Stimulated activated naive CD8-positive, alpha-beta T cell treated with anti-CD3 and anti-CD28 coated beads, Interleukin-15, Interleukin-2, amounts not matched to agents 100 U/mL and 50 U/mL, for 24 hours (primary cell): ENCODE measurements around the gene PAIP2.
A peak's percentile ranks its signal among the peaks of the same experiment; 100 is the strongest.
"Not testable (repeated sequence)": the region's sequence is repeated elsewhere in the genome, so short reads cannot be mapped to it uniquely, and the experiment has no call there.

ENCODE experiments used
- ATAC-seq: fragments of 150-1000 bp; cut with Tn5 transposase; one replicate; pipeline ENCODE4 v1.10.0; 2021
- DNase-seq: peaks from one replicate; pipeline ENCODE4 v3.0.0; 2021

The PAIP2 gene

GRCh38 chr5:139315056-139315615, 26.5 kb upstream of the PAIP2 start:
- DNase-seq: no peak
- ATAC-seq: no peak

DNA sequence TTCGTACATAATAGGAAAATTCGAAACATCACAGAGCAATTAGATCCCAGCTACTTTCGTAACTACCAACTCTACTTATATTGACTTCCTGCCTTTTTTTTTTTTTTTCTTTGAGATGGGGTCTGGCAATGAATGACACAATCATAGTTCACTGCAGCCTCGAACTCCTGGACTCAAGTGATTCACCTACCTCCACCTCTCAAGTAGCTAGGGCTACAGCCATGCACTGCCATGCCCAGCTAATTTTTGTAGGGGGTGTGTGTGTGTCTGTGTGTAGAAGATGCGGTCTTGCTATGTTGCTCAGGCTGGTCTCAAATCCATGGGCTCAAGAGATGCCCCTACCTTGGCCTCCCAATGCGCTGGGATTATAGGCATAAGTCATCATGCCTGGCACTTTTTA, 5.8 kb upstream of the PAIP2 start:
- ATAC-seq (peak; percentile 48), DNase-seq (no peak)

GRCh38 chr5:139340051-139340450, 1.6 kb upstream of the PAIP2 start:
- DNase-seq (no peak), ATAC-seq (no peak)

- DNase-seq (no peak), ATAC-seq (no peak)
Observed at GRCh38 chr5:139341187-139341688, 416 bp upstream of the PAIP2 start.

DNA sequence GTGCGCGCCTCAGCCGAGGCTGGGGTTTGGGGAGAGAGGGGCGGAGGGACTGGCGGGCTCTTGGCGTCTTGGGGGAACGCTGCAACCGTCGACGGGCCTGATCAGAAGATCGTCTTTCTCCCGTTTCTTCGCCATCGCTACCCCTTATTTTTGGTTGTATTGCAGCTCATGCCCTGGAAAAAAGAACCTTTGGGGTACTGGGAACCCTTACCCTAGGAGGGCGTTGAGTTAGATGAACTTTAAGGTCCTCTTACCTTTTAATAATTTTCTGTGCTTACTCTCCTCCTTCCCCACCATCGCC, 719 bp downstream of the PAIP2 start:
- ATAC-seq (peak; percentile 70), DNase-seq (no peak)

- ATAC-seq: no peak
- no peak for DNase-seq
Observed at GRCh38 chr5:139343476-139343875, 1.8 kb downstream of the PAIP2 start.

DNA sequence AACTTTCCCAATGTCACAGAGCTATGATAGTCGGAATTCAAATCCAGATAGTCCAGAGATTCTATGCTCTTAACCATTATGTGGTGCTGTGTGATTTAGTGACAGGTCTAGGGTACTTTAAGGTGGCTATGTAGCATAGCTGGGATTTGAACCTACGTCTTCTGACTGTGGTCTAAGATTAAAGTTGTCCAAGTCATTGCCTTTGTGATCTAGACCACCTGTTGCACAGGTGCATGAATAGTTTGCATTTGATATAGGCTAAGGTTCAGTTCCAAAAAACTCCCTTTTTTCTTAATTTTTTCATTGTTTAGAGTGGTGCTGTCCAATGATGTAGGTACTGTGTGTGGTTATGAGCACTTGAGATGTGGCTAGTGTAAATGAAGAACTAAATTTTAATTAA, 2.5 kb downstream of the PAIP2 start:
- ATAC-seq (no peak), DNase-seq (no peak)

DNA sequence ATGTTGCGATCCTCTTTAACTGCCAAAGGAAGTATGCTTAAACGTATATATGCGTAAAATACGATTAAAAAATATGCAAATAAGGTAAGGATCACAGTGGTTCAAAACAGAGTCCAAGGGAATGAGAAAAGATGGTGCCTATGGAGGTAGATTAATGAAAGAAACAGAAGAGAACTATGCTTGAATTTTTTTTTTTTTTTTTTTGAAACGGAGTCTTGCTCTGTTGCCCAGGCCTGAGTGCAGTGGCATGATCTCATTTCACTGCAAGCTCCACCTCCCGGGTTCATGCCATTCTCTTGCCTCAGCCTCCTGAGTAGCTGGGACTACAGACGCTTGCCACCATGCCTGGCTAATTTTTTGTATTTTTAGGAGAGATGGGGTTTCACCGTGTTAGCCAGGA, 3.8 kb downstream of the PAIP2 start:
- not testable (repeated sequence) for DNase-seq, ATAC-seq

DNA sequence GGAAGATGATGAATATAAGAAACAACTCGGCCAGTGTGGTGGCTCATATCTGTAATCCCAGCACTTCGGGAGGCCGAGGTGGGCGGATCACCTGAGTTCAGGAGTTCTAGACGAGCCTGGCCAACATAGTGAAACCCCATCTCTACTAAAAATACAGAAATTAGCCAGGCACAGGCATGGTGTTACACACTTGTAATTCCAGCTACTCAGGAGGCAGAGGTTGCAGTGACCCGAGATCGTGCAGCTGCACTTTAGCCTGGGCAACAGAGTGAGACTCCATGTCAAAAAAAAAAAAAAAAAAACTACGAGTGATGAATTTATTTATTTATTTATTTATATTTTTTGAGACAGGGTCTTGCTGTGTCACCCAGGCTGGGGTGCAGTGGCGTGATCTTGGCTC, 6.2 kb downstream of the PAIP2 start:
- ATAC-seq, DNase-seq: not testable (repeated sequence)

DNA sequence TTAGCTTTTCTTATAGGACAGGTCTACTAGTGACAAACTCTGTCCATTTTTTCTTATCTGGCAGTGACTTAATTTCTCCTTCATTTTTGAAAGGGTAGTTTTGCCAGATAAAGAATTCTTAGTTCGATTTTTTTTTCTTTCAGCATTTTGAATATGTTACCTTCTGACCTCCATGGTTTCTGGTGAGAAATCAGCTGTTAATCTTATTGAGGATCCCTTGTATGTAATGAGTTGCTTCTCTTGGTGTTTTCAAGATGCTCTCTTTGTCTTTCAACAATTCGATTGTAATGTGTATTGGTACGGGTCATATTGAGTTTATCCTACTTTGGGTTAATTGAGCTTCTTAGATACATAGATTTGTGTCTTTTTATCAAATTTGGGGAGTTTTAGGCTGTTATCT, 12.5 kb downstream of the PAIP2 start:
- DNase-seq (no peak), ATAC-seq (no peak)

- not testable (repeated sequence) for ATAC-seq, DNase-seq
Observed at GRCh38 chr5:139355900-139356299, 14.2 kb downstream of the PAIP2 start.

DNA sequence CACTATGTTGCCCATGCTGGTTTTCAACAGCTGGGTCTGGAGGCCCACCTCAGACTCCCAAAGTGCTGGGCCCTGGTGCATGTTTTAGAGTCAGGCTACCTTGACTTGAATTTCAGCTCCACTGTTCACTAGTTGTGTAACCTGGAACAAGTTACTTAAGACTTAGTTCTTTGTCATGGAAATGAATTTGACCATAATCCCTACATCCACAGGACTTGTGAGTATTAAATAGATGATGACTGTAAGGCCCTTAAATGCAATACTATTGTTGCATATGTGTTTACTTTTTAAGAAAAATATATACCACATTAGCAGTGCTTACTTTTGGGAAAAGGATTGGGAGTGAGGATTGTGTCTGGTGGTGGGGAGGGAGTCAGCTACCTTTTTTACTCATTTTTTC, 16.4 kb downstream of the PAIP2 start:
- ATAC-seq (no peak), DNase-seq (no peak)

DNA sequence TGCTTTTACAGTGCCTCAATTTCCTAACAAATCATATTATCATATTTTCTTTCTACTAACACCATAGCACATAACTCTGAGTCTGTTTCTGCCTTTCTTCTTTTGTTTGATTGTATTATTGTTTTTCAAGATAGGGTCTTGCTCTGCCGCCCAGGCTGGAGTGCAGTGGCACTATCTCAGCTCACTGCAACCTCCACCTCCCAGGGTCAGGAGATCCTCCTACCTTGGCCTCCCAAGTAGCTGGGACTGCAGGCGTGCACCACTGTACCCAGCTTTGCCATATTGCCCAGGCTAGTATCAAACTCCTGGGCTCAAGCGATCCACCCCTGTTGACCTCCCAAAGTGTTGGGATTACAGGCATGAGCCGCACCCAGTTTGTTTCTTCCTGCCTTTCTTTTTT, 18.7 kb downstream of the PAIP2 start:
- DNase-seq (no peak), ATAC-seq (no peak)

GRCh38 chr5:139361835-139362429, 20.3 kb downstream of the PAIP2 start:
- ATAC-seq (no peak), DNase-seq (no peak)

DNA sequence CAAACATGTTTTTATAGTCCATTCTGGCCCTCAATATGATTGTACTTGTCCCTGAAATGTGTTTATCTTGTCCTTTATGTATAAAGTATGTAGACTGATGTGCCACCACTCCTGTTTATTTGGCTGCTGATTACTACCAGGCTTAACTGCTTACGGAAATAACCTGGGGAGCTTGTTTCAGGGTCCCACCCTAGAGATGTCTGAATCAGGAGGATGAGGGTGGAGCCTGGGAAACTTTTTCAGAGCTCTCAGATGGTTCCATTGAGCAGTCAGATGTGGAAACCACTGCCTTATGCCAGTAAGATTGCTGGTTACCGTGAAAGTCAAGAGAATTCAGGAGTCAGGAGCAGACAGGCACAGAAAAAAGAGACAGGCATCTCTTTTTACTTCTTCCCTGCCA, 22.3 kb downstream of the PAIP2 start:
- ATAC-seq (peak; percentile 43), DNase-seq (no peak)

DNA sequence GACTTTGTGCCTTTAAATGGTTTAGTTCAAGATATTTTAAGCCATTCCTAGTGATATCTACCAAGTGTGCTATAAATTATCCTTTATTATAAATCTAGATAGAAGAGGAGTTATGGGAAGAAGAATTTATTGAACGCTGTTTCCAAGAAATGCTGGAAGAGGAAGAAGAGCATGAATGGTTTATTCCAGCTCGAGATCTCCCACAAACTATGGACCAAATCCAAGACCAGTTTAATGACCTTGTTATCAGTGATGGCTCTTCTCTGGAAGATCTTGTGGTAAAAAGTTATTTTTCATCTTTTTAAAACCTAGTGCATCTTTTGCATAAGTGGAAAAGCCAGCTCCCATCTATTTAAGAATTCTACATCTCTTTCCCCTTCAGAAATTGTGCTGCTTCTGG, 22.8 kb downstream of the PAIP2 start:
- ATAC-seq (no peak), DNase-seq (no peak)

DNA sequence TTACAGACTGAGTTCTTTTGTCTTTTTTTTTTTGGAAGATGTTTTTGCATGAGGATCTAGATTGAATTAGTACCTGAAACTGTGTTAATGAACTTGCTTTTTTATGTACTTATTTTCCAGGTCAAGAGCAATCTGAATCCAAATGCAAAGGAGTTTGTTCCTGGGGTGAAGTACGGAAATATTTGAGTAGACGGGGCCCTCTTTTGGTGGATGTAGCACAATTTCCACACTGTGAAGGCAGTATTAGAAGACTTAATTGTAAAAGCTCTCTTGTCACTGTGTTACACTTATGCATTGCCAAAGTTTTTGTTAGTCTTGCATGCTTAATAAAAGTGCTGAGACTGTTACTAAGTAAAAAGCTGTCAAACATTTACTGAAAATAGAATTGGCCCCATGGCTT, 27.0 kb downstream of the PAIP2 start:
- ATAC-seq (no peak), DNase-seq (no peak)

DNA sequence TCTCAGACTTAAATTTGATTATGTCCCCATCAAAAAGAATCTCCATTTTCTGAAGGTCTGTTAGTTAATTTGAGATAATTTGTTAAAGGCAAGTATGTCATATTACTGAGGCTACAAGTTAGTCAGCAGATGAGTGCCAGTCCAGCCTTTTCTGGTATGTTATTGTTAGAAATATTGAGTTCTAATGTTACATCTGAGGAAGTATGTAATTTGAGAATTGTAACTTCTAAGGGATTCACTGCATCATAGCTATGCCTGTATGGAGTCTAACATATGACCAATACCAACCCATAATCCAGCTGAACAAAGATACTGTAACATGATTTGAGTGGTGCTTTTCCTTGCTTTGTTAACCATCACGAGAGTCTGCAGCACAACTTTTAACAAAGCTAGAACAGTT, 27.5 kb downstream of the PAIP2 start:
- ATAC-seq: no peak
- DNase-seq: no peak

DNA sequence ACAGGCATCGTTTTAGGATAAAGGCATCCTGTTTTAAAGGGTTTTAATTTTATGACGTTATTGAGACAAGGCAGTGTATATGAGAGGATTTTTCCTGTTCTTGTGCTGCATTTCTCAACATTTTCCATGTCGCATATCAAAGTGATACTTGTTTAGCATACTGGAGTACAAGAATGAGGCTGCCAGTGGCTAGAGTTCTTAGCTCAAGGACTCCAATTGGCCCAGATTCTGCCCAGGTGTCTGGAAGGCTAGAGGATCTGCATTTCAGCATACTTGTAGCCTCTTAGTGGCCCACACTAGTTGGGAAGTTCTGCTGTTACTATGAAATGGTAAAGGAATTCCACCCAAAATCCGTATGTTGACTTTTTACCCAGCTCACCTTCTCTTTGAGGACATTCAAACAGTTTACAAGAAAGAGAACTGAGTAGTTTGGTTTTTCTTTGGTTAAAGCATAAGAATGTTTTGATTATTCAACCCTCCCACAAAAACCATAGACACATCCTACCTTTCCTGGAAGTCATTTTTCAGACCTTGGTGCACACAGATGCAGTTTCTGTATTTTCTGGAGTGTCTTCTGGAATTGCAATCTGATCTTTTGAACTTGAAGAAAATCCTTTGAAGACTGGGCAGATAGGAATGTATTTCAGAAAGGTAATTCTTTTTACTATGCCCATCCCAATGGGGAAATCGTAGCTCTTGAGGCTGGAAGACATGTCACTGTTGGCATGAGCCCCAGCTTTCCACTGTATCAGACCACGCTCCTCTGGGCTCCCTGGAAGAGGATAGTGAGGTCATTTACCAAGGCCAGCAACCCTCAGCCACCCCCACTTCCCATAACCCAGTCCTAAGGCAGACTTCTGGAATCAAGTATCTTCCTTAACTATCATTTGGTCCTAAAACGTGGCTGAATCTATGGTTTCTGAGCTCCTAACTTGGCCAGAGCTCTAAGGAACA, 30.1 kb downstream of the PAIP2 start:
- DNase-seq (no peak), ATAC-seq (no peak)

GRCh38 chr5:139374909-139375308, 33.3 kb downstream of the PAIP2 start:
- DNase-seq (no peak), ATAC-seq (no peak)

GRCh38 chr5:139376364-139376763, 34.7 kb downstream of the PAIP2 start:
- no peak for DNase-seq
- ATAC-seq: no peak

DNA sequence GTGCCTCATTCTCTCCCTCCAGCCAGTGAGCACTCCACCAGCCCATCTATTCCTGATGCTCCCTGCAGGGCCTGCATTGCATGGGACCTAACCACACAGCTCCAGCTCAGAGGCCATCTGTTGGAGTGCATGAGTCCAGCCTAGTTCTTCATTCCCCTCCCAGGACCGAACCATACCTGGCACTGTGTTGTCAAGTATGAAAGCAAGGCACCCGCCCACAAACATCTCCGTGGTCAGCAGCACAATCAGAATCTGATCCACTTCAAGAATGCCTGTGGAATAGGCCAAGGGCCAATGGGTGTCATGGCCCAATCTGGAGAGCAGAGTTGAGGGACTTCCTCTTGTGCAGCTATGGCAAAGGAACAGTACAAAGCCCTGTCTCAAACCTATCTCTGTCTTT, 35.6 kb downstream of the PAIP2 start:
- DNase-seq (no peak), ATAC-seq (no peak)

GRCh38 chr5:139378101-139378825, 36.6 kb downstream of the PAIP2 start:
- ATAC-seq (no peak), DNase-seq (no peak)
